ENCODE measurements around the gene TMEM245. TPM values are rescaled to one million over a fixed set of nuclear protein-coding genes. Genes with fewer than 3 reads are reported as not detected.
A peak's percentile ranks its signal among the peaks of the same experiment; 100 is the strongest.

Gene TMEM245
- total and polyA plus RNA-seq, 2 donors (not counting 1 experiment from before 2014, with no cell fraction given): 6.3 to 34.3 TPM

DNA sequence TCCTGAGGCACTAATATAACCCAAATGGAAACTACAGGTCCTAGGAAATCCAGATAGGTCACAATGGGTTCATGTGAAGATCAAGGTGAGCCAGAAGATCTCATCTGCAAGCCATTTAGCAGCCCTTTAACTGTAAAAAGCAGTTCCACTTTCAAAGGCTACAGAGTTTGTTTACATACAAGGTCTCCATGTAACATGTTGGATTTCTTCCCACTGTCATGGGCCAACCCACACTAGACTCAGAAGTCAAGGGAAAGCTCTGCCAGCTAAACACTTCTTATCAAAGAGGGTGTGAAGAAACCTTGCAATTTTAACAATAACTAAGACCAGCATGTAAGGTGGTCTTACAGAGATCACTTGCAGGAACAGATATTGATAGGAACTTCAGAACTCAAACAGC, 102.7 kb downstream of the TMEM245 start:
- Histone ChIP-seq H3K27ac (ENCODE audit: low read length in 2 of 2) (no peak overlapping the region), H3K36me3 (replicated peaks in 1 of 2; ENCODE audit: control extremely low read depth in 1 of 2, control insufficient read depth in 1 of 2, extremely low read depth in 1 of 2, insufficient read depth in 2 of 2, low read length in 1 of 2) (peaks cover 6 to 7% of the 10 kb centered on the region in 2 experiments), H3K9ac (ENCODE audit: low read length) (no peak overlapping the region), H3K4me2 (replicated peaks; ENCODE audit: low read depth, low read length, poor library complexity, severe bottlenecking) (no peak overlapping the region), H3K4me1 (ENCODE audit: control insufficient read depth in 2 of 2, insufficient read depth in 2 of 2, low read length in 2 of 2) (peaks cover 8 to 15% of the 10 kb centered on the region in 2 donors), H3K27me3 (replicated peaks in 1 of 4; ENCODE audit: control extremely low read depth in 1 of 4, control insufficient read depth in 3 of 4, insufficient read depth in 4 of 4, low read length in 3 of 4) (peaks cover 0 to under 1% (median 0%) of the 10 kb centered on the region in 4 experiments), H3K9me3 (ENCODE audit: control extremely low read depth in 1 of 3, control insufficient read depth in 2 of 3, insufficient read depth in 1 of 3, low read length in 2 of 3) (no peaks in the 10 kb centered on the region), H3K79me2 (ENCODE audit: control insufficient read depth, insufficient read depth, low read length) (no peaks in the 10 kb centered on the region), H3K4me3 (ENCODE audit: control extremely low read depth in 1 of 5, extremely low read depth in 1 of 5, insufficient read depth in 1 of 5, low read depth in 2 of 5, low read length in 4 of 5) (no peak overlapping the region), H4K20me1 (ENCODE audit: control insufficient read depth, insufficient read depth, low read length, poor library complexity, severe bottlenecking) (no peaks in the 10 kb centered on the region), H2AFZ (ENCODE audit: insufficient read depth, low read depth, low read length, poor library complexity, severe bottlenecking) (no peak overlapping the region)
- POLR2A ChIA-PET: no interaction called here
- Mint-ChIP-seq H3K4me1 (peaks cover 29% of the 10 kb centered on the region), H3K9me3 (ENCODE audit: insufficient read depth) (no peaks in the 10 kb centered on the region), H3K27me3 (no peaks in the 10 kb centered on the region), H3K27ac (no peak overlapping the region), H3K4me3 (no peak overlapping the region)
- no peak for DNase-seq
- intact Hi-C loops (cut with micrococcal nuclease): loop anchor here (10.0 kb wide), 1 partner anchor 398 kb away; no protein-coding TSS in a partner anchor
- ATAC-seq (ENCODE audit: low read depth): no peak
- CTCF ChIA-PET: no interaction called here
- TF ChIP-seq, protein P1, sequence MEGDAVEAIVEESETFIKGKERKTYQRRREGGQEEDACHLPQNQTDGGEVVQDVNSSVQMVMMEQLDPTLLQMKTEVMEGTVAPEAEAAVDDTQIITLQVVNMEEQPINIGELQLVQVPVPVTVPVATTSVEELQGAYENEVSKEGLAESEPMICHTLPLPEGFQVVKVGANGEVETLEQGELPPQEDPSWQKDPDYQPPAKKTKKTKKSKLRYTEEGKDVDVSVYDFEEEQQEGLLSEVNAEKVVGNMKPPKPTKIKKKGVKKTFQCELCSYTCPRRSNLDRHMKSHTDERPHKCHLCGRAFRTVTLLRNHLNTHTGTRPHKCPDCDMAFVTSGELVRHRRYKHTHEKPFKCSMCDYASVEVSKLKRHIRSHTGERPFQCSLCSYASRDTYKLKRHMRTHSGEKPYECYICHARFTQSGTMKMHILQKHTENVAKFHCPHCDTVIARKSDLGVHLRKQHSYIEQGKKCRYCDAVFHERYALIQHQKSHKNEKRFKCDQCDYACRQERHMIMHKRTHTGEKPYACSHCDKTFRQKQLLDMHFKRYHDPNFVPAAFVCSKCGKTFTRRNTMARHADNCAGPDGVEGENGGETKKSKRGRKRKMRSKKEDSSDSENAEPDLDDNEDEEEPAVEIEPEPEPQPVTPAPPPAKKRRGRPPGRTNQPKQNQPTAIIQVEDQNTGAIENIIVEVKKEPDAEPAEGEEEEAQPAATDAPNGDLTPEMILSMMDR (IDR thresholded peaks at IDR 0.05): no peak
- no peak for TF ChIP-seq EZH2 (IDR thresholded peaks at IDR 0.05; ENCODE audit: borderline replicate concordance, insufficient read depth, low read depth, low read length, poor library complexity, severe bottlenecking)

DNA sequence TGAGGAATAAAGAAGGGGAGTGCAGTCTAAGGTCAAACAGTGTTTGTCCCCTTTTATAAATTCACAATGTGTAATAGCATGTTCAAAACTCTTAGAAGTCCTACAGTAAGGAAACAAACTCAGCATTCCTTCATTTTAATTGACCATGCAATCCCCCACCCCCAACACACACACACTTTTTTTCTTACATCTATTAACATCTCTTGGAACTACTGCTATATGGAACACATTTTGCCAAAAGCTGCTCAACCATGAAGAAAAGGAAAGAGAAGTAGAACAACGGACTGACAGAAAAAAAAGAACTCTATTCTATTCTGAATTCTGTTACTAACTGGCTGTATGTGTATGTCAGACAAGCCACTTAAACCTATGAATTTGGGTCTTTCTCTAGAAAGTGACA, 103.6 kb downstream of the TMEM245 start:
- Mint-ChIP-seq H3K4me3 (no peak overlapping the region), H3K4me1 (peaks cover 36% of the 10 kb centered on the region), H3K27me3 (peaks cover under 1% of the 10 kb centered on the region), H3K9me3 (ENCODE audit: insufficient read depth) (no peaks in the 10 kb centered on the region), H3K27ac (no peak overlapping the region)
- CTCF ChIA-PET: no interaction called here
- WGBS (ENCODE audit: insufficient coverage): no CpG with 5 or more reads among the region's 1 CpG
- Histone ChIP-seq H4K20me1 (ENCODE audit: control insufficient read depth, insufficient read depth, low read length, poor library complexity, severe bottlenecking) (no peaks in the 10 kb centered on the region), H3K27me3 (replicated peaks in 1 of 4; ENCODE audit: control extremely low read depth in 1 of 4, control insufficient read depth in 3 of 4, insufficient read depth in 4 of 4, low read length in 3 of 4) (peaks cover 0 to 9% (median 3%) of the 10 kb centered on the region in 4 experiments), H2AFZ (ENCODE audit: insufficient read depth, low read depth, low read length, poor library complexity, severe bottlenecking) (no peak overlapping the region), H3K4me3 (ENCODE audit: control extremely low read depth in 1 of 5, extremely low read depth in 1 of 5, insufficient read depth in 1 of 5, low read depth in 2 of 5, low read length in 4 of 5) (no peak overlapping the region), H3K4me2 (replicated peaks; ENCODE audit: low read depth, low read length, poor library complexity, severe bottlenecking) (no peak overlapping the region), H3K79me2 (ENCODE audit: control insufficient read depth, insufficient read depth, low read length) (no peaks in the 10 kb centered on the region), H3K36me3 (replicated peaks in 1 of 2; ENCODE audit: control extremely low read depth in 1 of 2, control insufficient read depth in 1 of 2, extremely low read depth in 1 of 2, insufficient read depth in 2 of 2, low read length in 1 of 2) (peaks cover 6% of the 10 kb centered on the region in 2 experiments), H3K9me3 (ENCODE audit: control extremely low read depth in 1 of 3, control insufficient read depth in 2 of 3, insufficient read depth in 1 of 3, low read length in 2 of 3) (no peaks in the 10 kb centered on the region), H3K9ac (ENCODE audit: low read length) (no peak overlapping the region), H3K4me1 (ENCODE audit: control insufficient read depth in 2 of 2, insufficient read depth in 2 of 2, low read length in 2 of 2) (peaks cover 13 to 19% of the 10 kb centered on the region in 2 donors), H3K27ac (ENCODE audit: low read length in 2 of 2) (peak overlapping the region in 1 of 2 donors; percentile 16)
- DNase-seq (no peak), ATAC-seq (ENCODE audit: low read depth) (no peak)
- POLR2A ChIA-PET: no interaction called here
- no peak for TF ChIP-seq EZH2 (IDR thresholded peaks at IDR 0.05; ENCODE audit: borderline replicate concordance, insufficient read depth, low read depth, low read length, poor library complexity, severe bottlenecking)
- TF ChIP-seq, protein P1 (IDR thresholded peaks at IDR 0.05): no peak
- intact Hi-C loops (cut with micrococcal nuclease): loop anchor here (10.0 kb wide), 1 partner anchor 399 kb away; no protein-coding TSS in a partner anchor
